Measurements from ENCODE around the gene LCOR. TPM values are rescaled to one million over a fixed set of nuclear protein-coding genes. Genes with fewer than 3 reads are reported as not detected.
A peak's percentile ranks its signal among the peaks of the same experiment; 100 is the strongest.

Gene LCOR
- total and polyA plus RNA-seq, 2 of the 13 experiments (the other 11 are each of a cell fraction or from before 2014, with no cell fraction given), result 12.4 to 23.7 TPM

DNA sequence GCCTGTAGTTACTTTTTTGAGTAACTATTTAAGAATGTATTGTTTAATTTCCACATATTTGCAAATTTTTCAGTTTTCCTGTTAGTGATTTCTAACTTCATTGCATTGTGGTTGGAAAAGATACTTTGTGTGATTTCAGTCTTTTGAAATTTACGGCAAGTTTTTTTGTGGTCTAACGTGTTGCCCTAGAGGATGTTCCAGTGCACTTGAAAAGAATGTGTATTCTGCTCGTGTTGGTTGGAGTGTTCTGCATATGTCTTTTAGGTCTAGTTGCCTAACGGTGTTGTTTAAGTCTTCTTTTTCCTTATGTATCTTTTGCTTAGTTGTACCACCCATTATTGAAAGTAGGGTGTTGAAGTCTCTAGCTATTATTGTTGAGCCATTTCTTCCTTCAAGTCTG, 59.7 kb downstream of the LCOR start:
- no peak for FAIRE-seq
- intact Hi-C loops (cut with micrococcal nuclease; ENCODE audit: unreplicated experiment), result no loop called here
- no peak for TF ChIP-seq FOXO1 (CRISPR knock-in tag; IDR thresholded peaks at IDR 0.05)
- no peak for TF ChIP-seq DNMT1 (CRISPR knock-in tag; IDR thresholded peaks at IDR 0.05)

DNA sequence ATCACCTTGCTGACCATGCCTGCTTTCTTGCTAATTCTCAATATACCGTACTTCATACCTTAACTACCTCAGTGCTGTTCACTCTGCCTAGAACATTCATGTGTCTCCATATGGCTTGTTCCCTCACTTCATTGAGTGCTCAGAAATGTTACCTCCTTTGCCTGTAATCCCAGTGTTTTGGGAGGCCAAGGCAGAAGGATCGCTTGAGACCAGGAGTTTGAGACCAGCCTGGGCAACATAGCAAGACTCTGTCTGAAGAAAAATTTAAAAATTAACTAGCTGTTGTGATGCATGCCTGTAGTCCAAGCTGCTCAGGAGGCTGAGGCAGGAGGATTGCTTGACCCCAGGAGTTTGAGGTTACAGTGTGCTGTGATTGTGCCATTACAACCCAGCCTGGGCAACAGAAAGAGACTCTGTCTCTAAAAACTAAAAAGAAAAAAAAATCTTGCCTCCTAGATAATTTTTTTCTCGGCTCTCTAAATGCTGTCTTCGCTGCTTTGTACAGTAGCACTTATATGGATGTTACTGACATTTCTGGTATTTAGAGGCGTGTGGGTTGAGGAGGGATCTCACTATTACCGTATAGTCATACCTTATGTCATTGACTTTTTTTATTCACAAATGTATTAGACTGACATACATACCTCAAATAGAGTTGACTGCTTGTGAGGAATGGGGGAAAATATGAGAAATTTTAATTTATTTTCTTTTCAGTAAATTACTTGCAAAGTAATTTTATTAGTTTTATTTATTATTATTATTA, 63.7 kb downstream of the LCOR start:
- ATAC-seq, result no peak
- DNase-seq (ENCODE audit: low spot score), result no peak
- Histone ChIP-seq H3K27me3 (ENCODE audit: control insufficient read depth in 1 of 2, insufficient read depth in 2 of 2, low read length in 2 of 2) (no peaks in the 10 kb centered on the region), H3K79me2 (ENCODE audit: insufficient read depth, low read length) (peaks cover 96% of the 10 kb centered on the region), H3K4me2 (ENCODE audit: low read depth, low read length) (no peak overlapping the region), H3K27ac (ENCODE audit: extremely low read length, insufficient read depth, low read length) (no peak overlapping the region), H3K4me1 (ENCODE audit: insufficient read depth, low read length) (peaks cover 61% of the 10 kb centered on the region), H3K9me3 (ENCODE audit: low read length) (no peaks in the 10 kb centered on the region), H2AFZ (ENCODE audit: low read length) (no peak overlapping the region), H3K4me3 (replicated peaks in 1 of 3; ENCODE audit: insufficient read depth in 1 of 3, low read depth in 2 of 3, low read length in 3 of 3) (no peak overlapping the region), H4K20me1 (ENCODE audit: insufficient read depth, low read length) (peaks cover 18% of the 10 kb centered on the region), H3K36me3 (replicated peaks in 1 of 2; ENCODE audit: control insufficient read depth in 1 of 2, insufficient read depth in 2 of 2, low read length in 2 of 2) (peaks cover 0 to 1% of the 10 kb centered on the region in 2 experiments; a peak in 2 of 5 replicates), H3K9ac (ENCODE audit: insufficient read depth, low read depth, low read length) (no peak overlapping the region)
- BruUV-seq (replicated peaks), result no TSS peak
- TF ChIP-seq ZNF121 (CRISPR knock-in tag; IDR thresholded peaks at IDR 0.05) (peak; percentile 82), ZNF382 (CRISPR knock-in tag; IDR thresholded peaks at IDR 0.05; ENCODE audit: borderline replicate concordance) (no peak)
- TF ChIP-seq, protein P1, sequence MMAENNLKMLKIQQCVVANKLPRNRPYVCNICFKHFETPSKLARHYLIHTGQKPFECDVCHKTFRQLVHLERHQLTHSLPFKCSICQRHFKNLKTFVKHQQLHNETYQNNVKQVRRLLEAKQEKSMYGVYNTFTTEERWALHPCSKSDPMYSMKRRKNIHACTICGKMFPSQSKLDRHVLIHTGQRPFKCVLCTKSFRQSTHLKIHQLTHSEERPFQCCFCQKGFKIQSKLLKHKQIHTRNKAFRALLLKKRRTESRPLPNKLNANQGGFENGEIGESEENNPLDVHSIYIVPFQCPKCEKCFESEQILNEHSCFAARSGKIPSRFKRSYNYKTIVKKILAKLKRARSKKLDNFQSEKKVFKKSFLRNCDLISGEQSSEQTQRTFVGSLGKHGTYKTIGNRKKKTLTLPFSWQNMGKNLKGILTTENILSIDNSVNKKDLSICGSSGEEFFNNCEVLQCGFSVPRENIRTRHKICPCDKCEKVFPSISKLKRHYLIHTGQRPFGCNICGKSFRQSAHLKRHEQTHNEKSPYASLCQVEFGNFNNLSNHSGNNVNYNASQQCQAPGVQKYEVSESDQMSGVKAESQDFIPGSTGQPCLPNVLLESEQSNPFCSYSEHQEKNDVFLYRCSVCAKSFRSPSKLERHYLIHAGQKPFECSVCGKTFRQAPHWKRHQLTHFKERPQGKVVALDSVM (CRISPR knock-in tag; IDR thresholded peaks at IDR 0.05), result peak; percentile 42; the same call in 1 of the 2 replicates
- ChIA-PET POLR2A (no interaction called here), CTCF (ENCODE audit: low intra/inter-chr PET ratio, low total read pairs) (no interaction called here)
- intact Hi-C loops (cut with micrococcal nuclease; ENCODE audit: unreplicated experiment), result no loop called here
- 95% methylated on average over 6 of the region's 6 CpGs for WGBS (ENCODE audit: low lambda C conversion rate)
- FAIRE-seq, result no peak
- in situ Hi-C loops (cut with HindIII; ENCODE audit: extremely low pct_ligation_motif_present, low pct_unique_long_range_greater_than_20kb), result no loop called here

More for the DNA sequence above, 59.7 kb downstream of the LCOR start:
- peaks cover 0 to 1% of the 10 kb centered on the region in 2 experiments; a peak in 3 of 5 replicates for H3K36me3 ChIP-seq (replicated peaks in 1 of 2; ENCODE audit: control insufficient read depth in 1 of 2, insufficient read depth in 2 of 2, low read length in 2 of 2)
- H4K20me1 ChIP-seq (ENCODE audit: insufficient read depth, low read length), result peaks cover 9% of the 10 kb centered on the region; the same call in 1 of the 2 replicates
- no peak overlapping the region for H2AFZ ChIP-seq (ENCODE audit: low read length)
- H3K4me3 ChIP-seq (replicated peaks in 1 of 3; ENCODE audit: insufficient read depth in 1 of 3, low read depth in 2 of 3, low read length in 3 of 3), result no peak overlapping the region
- no peak overlapping the region for H3K9ac ChIP-seq (ENCODE audit: insufficient read depth, low read depth, low read length)
- BruUV-seq (replicated peaks), result no TSS peak
- DNase-seq (ENCODE audit: low spot score) (no peak), ATAC-seq (no peak)
- ChIA-PET POLR2A (no interaction called here), CTCF (ENCODE audit: low intra/inter-chr PET ratio, low total read pairs) (no interaction called here)
- no peaks in the 10 kb centered on the region for H3K9me3 ChIP-seq (ENCODE audit: low read length)
- 95% methylated on average over 4 of the region's 4 CpGs for WGBS (ENCODE audit: low lambda C conversion rate)
- no peak overlapping the region for H3K4me2 ChIP-seq (ENCODE audit: low read depth, low read length)
- H3K4me1 ChIP-seq (ENCODE audit: insufficient read depth, low read length), result peaks cover 70% of the 10 kb centered on the region
- H3K79me2 ChIP-seq (ENCODE audit: insufficient read depth, low read length), result peaks cover 92% of the 10 kb centered on the region
- in situ Hi-C loops (cut with HindIII; ENCODE audit: extremely low pct_ligation_motif_present, low pct_unique_long_range_greater_than_20kb), result no loop called here
- H3K27me3 ChIP-seq (ENCODE audit: control insufficient read depth in 1 of 2, insufficient read depth in 2 of 2, low read length in 2 of 2), result no peaks in the 10 kb centered on the region
- no peak overlapping the region for H3K27ac ChIP-seq (ENCODE audit: extremely low read length, insufficient read depth, low read length)
